ENCODE measurements around the gene STK17B.

- TF ChIP-seq, protein P1, sequence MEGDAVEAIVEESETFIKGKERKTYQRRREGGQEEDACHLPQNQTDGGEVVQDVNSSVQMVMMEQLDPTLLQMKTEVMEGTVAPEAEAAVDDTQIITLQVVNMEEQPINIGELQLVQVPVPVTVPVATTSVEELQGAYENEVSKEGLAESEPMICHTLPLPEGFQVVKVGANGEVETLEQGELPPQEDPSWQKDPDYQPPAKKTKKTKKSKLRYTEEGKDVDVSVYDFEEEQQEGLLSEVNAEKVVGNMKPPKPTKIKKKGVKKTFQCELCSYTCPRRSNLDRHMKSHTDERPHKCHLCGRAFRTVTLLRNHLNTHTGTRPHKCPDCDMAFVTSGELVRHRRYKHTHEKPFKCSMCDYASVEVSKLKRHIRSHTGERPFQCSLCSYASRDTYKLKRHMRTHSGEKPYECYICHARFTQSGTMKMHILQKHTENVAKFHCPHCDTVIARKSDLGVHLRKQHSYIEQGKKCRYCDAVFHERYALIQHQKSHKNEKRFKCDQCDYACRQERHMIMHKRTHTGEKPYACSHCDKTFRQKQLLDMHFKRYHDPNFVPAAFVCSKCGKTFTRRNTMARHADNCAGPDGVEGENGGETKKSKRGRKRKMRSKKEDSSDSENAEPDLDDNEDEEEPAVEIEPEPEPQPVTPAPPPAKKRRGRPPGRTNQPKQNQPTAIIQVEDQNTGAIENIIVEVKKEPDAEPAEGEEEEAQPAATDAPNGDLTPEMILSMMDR (conservative IDR thresholded peaks at IDR 0.05; ENCODE audit: low read depth, low read length) = no peak
- TF ChIP-seq EZH2 (IDR thresholded peaks at IDR 0.05; ENCODE audit: low read length, unreplicated experiment) = no peak
- no peak for TF ChIP-seq EZH2phosphoT487 (IDR thresholded peaks at IDR 0.05; ENCODE audit: borderline replicate concordance, low read length)
Observed at GRCh38 chr2:196155575-196155974, 15.8 kb downstream of the STK17B start.
